ENCODE results near the gene CATSPER3. TPM values are rescaled to one million over a fixed set of nuclear protein-coding genes. Genes with fewer than 3 reads are reported as not detected.

CATSPER3 gene
- total RNA-seq = 0.21 and 0.34 TPM in 2 replicates

GRCh38 chr5:134967607-134968006, at the start of gene CATSPER3:
CATSPER3 (plus strand) TSS chr5:134967907; CDS start chr5:134967992, 85 bp downstream.

GRCh38 chr5:135033901-135034235, 66.2 kb downstream of the CATSPER3 start, which contains the start of gene PITX1:
PITX1 (minus strand) TSS chr5:135034228; CDS start chr5:135033881, 347 bp downstream.

Other genes starting within 250 kb of the CATSPER3 start
- gene CAMLG, start 229.4 kb upstream of the CATSPER3 start, total RNA-seq = 24.3 and 32.8 TPM in 2 replicates
- gene DDX46, start 209.1 kb upstream of the CATSPER3 start, total RNA-seq = 13.3 and 27.1 TPM in 2 replicates
- 31.8 and 43.9 TPM in 2 replicates for gene C5orf24, start 121.9 kb upstream of the CATSPER3 start, total RNA-seq
- 41.2 and 64.6 TPM in 2 replicates for gene TXNDC15, start 93.5 kb upstream of the CATSPER3 start, total RNA-seq
- gene PCBD2, start 62.8 kb upstream of the CATSPER3 start, total RNA-seq = 7.3 and 7.5 TPM in 2 replicates
- 84.1 and 191 TPM in 2 replicates for gene PITX1, start 66.3 kb downstream of the CATSPER3 start, total RNA-seq

All from nasal cavity respiratory epithelium epithelial cell of viscerocranial mucosa (primary cell).